ENCODE measurements around the gene NFIB.

NFIB gene

DNA sequence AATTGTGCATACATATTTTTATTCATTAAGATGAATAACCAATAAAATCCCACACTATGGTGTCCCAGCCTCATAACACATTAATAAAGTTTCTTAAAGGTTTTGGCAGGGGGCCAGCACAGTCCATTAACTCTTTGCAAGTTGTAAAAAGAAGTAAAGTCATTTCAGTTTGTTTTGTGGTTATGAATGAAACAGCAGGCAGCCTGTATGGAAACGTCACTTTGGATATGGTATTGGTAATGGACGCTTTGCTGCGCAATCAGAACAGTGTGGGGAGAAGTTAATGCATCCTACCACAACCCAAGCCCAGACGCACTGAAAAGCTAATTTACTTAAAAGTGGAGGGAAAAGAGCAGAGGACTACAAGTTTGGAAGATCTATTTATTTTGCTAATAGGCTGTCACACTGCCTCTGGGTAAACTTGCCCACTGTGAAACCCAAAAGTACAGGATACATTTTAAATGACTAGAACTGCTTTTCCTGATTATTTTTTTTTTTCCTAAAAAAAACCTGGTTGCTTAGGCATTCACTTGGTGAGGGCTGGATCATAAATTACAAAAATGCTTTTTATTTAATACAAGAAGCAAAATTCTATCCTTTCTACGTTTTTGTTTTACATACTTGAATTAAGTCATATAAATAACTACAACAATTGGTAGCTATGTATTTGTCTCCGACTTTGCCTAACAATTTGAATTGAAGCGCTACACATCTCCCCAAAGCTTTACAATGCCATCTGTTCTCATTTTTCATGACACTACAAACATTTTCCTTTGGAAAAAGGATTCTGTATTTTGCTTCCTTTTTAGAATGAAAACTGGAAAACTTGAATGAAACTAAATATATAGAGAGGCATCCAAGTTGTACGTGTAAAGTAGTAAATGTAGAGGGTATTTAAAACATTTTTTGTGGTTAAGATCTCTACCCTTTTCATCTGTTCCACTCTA is 104.3 kb downstream of the NFIB start:
- no peak for DNase-seq

DNA sequence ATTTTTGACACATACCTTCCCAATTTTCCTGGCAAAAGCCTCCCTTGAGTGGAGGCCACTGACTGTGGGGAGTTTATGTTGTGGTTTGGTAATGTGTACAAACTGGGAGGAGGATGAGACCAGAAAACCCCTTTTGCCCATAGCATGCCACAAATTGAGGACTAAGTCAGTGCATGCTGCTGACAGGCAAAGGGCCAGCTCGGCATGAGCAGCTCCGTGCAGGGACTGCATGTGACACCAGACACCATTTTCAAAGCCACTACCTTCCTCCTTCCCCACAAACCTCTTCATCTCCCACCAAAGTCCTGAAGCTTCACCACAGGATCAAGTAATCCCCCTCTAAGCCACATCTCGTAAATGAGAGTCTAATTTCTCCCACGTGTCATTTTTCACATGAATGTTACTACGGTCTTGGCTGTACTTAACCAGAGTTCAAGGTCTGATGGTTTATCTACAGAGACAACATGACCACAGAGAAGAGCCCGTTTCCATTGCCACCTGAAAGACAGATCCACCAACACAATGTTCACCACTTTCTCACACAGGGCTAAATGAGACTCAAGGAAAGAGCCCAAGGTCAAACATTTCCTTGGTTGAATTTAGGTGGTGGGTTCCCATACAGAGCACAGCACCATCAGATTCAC is 106.5 kb downstream of the NFIB start:
- no peak for DNase-seq

DNA sequence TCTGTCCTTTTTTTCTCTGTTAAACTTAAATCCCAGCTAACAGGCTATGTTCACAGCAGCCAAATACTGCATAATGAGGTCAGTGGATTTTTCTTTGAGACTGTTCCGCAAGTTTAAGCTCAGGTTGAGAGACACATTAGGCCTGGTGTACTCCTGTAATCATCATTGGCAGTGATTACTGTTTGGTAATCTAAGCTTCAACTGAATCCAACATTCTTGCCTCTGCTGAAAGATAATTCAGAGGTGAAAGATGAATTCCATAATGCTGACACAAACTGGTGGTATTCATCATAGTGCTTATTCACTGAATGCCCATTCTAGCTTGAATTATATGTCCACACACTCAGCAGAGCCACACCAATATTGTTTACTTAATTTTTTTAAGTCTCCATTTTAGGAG is 108.5 kb downstream of the NFIB start:
- DNase-seq, result no peak

DNA sequence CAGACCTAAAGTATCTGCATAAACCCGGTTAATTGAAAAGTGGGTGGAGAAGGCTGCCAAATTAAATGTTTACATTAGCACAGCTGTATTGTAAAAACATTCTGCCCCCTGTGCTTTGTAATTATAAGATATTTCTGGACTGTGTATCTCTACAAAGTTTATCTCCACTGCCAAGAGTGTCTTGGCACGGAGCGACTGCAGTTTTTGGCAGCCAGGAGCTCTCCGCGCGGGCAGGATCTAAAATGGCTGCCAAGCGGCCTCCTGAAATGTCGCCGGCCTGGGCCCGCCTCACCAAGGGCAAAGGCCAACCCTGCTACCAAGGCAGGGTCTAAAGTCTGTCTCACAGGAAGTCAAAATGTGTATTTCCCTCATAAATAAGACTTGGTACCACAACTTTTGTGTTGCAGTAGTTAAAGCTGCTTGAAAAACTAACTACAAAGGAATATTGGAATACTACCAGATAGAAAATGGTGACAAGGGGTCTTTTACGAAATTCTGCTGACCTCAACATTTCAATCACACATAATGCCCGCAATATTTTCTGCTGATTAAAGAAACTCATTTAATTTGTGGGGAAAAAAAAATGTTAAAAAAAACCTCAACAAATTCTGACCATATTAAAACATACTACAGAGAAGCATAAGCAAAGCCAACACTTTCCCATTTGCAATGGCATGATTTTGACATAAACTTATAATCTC is 110.4 kb downstream of the NFIB start:
- peak; percentile 5 for DNase-seq

DNA sequence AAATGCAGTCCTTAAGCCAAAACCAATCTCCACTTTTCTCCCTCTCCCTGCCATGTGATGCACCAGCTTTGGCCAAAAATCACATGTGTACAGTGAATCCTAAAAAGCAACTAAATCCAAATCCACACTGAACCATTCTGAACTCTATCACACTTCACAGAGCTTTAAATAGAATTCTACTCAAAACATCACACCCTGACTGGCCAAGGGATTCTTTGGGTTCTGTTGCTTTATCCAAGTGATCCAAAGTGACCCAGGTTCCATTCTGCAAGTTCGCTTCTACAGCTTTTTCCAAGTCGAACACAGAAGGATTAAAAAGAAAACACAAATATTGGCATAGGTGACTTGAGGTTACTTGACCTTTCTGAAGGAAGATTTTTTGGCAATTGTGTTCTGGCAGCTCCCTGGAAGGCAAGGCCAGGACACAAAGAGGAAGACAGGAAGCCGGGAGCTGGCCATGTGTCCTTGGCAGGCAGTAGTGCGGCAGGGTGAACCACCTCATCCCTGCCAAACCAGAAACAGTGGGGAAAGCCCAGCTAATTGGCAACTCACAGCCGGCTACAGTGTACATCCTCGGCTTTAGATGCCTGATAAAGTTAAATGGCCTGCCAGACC is 115.0 kb downstream of the NFIB start:
- peak; percentile 40 for DNase-seq

DNA sequence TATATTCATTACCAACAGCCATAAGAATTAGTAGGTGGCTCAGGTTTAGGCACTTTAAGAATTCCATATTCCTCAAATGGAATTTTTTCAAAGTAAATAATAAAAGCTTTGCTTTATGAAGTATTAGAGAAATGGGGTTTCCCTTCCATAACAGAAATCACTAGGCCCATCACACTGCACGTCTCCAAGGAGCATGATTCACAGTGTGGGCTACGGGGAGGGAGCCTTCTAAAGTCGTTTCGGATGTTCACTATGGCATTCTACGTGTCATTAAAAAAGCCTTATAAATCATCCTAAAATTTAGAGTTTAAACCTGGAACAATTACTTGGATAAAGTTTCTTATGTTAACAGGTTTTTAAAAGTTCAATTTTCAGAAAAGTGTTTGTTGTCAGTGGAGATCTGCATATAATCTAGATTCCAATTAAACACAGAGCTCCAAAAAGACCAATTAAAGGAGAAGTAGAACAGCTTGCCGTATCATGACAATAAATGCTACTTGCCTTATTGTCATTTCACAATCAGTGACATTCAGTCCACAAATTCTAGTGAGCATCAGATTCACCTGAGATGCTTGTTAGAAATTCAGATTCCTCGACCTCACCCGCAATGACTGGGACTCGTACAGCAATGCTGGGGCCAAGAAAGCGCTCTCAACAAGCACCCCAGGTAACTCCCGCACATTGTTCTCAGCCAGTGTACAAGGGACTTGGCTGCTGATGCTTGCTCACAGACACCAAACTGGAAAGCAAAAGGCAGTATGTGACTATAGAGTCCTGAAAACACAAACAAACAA is 115.7 kb downstream of the NFIB start:
- no peak for DNase-seq

DNA sequence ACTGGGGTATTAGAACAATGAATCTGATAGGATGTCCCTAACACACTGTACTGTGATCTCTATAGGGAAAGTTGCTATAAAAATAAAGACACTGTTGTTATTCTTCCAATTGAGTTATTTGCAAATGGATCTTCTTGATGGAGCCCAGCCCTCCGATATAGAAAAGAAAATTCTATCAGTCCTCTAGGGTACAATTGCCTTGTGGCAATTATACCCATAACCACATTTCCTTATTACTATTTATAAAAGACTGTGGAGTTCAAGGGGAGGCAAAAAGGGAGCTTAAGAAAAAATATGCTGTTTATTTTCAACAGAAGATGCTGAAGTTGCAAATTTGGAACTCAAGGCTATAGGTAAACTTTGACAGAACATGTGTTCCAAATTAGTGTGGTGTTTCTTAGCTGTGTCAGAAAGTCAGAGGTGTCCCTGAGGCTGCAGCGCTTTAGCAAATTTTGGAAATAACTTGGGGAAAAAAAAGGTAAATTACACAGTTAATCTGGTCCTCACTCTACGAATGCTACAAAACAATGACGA is 116.5 kb downstream of the NFIB start:
- no peak for DNase-seq

DNA sequence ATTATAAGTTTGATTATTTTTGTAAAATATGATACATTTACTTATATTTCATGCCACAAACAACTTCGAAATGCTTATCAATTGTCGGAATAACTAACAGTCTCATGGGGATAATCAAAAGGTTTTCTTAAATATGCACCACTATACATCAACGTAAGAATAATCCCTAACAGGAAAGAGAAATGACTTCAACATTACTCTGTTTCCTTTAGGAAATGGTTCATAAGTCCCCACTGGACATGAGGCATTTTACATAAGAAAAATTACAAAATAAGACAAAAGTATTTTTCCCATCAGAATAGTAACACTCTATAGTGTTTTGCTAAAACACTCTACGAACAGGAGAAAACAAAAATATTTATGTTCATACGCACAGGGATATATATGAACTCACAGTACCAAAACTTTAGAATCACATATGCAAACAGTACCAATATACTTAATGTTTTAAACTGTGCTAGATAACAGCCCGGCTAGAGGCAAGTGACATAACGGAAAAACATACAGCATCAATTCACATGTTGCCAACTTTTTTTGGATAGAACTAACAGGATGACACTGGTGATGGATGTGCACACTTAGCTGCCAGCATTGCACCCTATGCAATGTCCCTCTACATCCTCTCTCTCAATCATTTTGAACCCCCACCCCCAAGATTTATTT is 120.5 kb downstream of the NFIB start:
- no peak for DNase-seq

DNA sequence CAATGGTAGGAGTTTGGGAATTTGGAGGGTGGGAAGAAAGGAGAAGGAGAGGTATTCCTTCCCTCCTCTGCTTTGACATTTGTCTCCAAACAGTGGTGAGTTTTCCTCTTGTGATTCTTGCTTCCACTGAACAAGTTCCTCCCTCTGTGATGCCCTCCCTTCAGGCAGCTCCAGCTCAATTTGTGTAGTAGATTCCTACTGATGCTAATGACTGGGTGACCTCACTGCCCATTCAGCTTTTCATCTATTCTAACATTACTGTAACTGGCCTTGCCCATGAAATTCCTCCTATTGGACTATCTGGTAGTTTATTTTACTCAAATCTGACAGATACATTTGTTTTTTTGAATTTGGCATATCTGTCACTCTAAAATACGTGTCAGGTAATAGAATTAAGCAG is 121.4 kb downstream of the NFIB start:
- no peak for DNase-seq

DNA sequence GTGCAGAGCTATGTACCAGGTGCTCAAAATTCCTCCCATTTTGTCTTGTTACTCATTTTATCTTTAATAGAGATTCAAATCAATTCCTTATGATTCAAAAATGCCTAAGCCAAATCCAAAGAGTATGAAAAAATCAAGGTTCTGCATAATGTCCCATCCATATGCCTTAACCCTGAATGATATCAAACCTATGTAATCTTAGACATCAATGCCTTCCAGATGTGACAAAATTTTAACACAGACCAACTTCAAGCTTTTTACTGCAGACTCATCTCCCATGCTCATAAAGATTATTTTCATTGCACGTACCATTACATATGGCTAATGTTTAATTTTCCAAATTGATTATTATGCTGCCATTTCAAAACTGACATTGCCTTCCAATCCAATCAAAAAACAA is 122.4 kb downstream of the NFIB start:
- DNase-seq, result no peak

DNA sequence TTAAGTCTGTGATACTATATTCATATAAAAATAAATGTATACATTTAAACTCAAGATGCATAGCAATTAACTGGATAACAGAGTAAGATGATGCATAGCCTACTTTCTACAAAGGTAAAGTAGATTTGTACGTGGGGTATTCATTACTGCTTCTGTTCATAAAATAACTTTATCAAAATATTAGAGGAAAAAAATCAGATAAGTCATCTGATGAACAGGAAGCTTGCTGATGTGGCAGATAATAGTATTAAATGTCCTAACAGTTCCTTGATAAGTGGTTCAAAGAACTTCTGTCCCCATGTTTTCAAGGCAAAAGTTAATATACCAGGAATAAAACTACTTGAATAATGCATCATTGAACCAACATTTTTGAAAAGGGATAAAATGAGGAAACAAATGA is 123.7 kb downstream of the NFIB start:
- DNase-seq, result no peak

DNA sequence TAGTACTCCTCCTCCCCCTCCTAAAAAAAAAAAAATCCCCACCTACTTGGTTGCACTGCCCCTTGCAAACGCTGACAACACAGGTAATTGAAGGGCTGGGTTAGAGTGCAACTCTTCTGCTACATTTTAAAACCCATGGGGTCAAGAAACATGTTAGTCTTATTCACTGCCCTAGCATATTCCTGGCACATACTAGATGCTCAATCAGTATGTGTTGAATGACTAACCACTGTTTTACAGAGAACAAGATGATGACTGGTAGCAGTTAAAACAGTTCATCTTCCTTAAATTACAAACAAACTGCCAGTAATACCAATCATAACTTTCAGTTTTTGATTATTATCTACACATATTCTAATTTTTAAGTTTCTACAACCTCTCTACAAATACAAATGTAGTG is 124.4 kb downstream of the NFIB start:
- DNase-seq, result no peak

DNA sequence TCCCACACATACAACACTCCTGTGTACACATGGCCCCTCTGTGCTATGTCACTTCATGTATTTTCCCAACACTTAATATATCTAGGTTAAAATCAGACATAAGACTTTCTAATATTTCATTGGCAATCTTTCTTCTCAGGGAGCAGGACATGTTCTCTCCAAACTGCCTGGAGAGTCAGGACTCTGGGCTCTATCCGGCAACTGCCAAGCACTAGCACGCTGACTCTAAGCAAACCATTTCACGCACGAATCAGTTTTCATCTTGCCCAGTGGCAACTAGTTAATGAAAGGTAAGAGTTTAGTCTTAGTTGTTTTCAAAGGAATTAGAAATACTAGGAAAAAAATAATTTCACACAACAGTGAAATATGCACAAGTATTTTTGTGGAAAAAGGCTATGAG is 124.8 kb downstream of the NFIB start:
- DNase-seq, result no peak

DNA sequence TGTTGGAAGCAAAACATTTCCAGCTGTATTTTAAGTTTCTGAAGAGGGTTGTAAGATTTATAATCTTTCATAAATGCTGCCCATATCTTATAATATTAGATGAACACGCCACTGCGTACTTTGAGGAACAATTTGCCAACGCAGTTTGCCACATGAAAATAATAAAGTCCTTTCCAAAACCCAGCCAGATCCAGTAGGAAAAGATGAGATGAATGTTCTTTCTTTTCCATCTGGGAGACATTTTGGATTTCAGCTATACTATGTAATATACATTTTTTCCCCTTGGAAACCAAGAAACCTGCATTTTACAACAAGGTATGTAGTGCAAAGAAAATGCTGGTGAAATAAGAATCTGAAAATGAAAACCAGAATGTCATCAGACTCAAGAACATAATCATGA is 125.4 kb downstream of the NFIB start:
- no peak for DNase-seq

DNA sequence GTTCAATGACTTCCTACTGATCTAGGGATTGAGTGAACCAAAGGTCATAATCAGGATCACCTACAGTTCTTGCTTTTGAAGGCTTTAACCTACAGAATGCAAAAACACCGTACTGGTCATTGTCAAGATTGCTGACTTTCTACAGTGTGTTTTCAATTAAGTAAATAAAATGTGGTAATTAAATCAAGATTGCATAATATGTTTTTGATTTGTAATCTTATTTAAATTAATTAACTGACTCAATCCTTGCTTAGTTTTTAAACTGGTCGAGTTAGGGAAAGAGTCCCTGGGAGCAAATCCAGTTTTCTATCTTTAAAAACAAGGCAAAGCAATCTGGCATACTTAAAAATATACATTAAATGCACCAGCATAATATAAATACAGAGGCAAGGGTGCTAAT is 125.9 kb downstream of the NFIB start:
- DNase-seq, result no peak

DNA sequence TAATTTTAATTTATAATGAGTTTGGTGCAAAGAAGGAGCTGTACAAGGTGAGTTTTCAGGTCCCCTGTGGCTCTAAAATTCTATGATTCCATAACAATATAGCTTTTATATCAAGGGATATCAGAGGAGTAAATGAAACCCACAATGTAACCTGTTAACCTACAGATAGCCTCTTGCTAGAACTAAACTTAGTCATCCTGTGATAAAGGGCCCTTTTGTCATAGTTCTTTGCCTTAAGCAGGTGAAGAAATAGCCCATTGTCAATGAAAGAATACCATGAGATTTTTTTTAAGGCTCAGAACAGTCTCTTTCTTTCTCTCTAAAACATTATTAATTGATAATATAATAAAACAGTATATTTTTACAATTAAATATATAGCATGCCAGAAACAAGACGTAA is 127.8 kb downstream of the NFIB start:
- no peak for DNase-seq

DNA sequence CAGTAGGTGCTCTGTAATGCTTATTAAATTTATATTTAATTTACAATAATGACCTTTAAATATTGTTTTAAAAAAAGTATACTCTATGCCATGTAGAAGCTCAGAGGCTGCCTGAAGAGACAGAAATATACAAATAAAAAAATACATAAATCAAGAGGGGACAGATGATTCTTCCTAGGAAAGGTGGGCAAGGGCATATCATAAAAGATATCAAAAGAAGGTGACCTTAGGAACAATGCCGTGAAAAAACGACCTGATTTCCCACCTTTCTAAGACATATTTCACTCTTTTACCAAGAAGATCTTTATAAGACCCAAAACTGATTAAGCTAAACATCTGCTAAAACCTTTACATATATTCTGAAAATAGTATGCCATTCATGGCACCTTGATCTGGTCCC is 128.9 kb downstream of the NFIB start:
- DNase-seq, result no peak

DNA sequence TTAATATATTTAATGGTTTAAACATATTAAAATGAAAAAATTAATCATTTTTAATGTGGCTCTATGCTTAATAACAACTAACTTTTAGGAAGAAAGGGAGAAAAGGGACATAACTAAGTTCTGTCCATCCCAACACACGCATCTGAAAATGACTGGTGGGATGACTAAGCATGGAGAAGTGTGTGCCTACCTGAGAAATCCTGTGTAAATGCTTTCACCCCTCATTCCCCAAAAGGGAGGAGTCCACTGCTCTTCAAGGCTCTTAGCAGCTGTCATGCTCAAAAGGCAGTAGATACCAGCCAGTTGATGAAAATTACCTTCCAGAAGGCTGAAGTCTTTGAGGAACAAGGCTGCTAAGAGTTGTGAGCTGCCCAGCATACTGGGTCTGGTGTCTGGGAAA is 130.9 kb downstream of the NFIB start:
- DNase-seq, result no peak

DNA sequence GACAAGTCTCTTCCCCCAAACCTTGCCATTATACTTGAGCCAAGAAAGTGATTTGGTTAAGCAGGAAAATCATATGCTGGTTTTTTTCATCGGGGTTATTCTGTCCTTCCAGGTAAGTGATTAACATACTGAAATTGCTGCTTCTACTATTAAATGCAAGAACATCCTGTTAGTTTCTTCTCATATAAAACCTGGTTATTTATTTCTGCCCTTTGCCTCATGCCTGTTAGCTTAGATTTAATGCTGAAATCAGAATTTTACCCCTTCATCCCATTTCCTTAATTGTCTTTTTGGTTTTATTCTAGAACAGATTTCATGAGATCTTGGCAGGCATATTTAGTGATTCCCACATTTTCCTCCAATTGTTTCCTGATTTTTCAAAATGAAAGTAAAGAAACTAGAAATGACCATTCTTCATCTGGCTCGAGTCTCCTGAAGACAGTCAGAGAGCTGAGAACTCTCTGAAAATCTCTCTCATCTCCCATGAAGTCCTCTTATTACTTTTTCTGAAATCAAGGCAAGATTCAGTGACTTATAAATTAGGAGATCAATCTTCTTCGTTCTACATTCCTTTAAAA is 132.9 kb downstream of the NFIB start:
- DNase-seq, result no peak

DNA sequence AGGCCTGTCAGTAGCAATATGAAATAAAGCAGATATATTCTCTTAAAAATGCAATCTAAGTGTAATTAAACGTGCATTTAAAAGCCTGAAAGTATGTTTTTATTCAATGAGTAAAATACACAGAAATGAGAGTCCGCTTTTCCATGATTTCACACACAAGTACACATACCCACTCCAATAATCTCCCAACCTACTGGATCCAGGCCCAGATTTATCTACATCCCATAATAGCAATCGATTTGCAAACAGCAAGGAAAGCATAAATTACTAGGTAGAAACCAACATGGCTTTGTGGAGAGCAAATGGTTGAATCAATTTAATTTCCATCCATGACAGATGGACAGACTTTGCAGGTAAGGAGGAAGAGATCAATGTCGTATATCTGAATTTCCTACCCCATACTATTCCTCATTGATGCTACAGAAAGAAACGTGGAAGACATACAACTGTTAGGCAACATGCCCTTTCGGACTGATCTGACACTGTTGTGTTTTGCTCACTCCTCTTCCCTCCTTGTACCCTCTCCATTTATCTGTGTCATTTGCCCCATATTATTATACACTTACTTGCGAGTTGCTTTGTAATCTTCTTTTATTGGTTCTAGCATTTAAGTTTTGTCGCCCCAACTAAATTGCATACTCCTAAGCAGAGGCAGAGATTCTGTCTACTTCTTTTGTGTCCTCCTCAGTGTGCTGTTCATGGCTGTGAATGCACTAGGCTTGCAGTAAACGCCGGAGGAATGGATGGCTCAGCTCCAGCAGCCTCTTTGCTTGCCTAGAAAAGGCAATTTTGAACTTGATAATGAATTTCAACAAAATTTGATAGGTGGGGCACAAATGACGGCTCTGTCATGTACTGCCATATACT is 133.6 kb downstream of the NFIB start:
- DNase-seq, result peak; percentile 49
